HepG2 (cell line): ENCODE data around the gene KCTD13. TPM values are rescaled to one million over a fixed set of nuclear protein-coding genes. Genes with fewer than 3 reads are reported as not detected.

Experiments
- CREBL2 ChIP-seq: sonication (generic); formaldehyde crosslinking; IDR thresholded peaks from 2 replicates; pipeline ENCODE4 v1.8.1; 2023; ENCODE audit warnings: missing genetic modification reagents, mild to moderate bottlenecking, borderline replicate concordance
- HMGXB4 ChIP-seq, 2 experiments: sonication (generic) in 1 of 2; formaldehyde crosslinking in 1 of 2; IDR thresholded peaks; 2 replicates each; pipeline versions ENCODE4 v1.4.0 to v1.6.1; 2018 to 2020; ENCODE audit warnings: missing genetic modification reagents in 2 of 2, borderline replicate concordance in 1 of 2, low read depth in 1 of 2, mild to moderate bottlenecking in 1 of 2, missing biosample characterization in 1 of 2
- IRF9 ChIP-seq: sonication (generic); formaldehyde crosslinking; IDR thresholded peaks from 2 replicates; pipeline ENCODE4 v1.8.0; 2022; ENCODE audit warnings: missing genetic modification reagents, mild to moderate bottlenecking, borderline replicate concordance
- JARID2 ChIP-seq: sonication (generic); formaldehyde crosslinking; IDR thresholded peaks from 2 replicates; pipeline ENCODE4 v1.8.1; 2023; ENCODE audit warnings: missing genetic modification reagents, inconsistent platforms; ENCODE audit not compliant: insufficient replicate concordance
- NR2F6 ChIP-seq, 2 experiments: IDR thresholded peaks; 2 replicates each; pipeline ENCODE4 v1.6.1; 2016; ENCODE audit warnings: antibody characterized with exemption in 1 of 2, mild to moderate bottlenecking in 1 of 2
- PHB2 ChIP-seq: fragments of 450-650 bp; IDR thresholded peaks from 2 replicates; pipeline ENCODE4 v1.6.1; 2018; ENCODE audit not compliant: partially characterized antibody
- PHF8 ChIP-seq: sonication (generic); formaldehyde crosslinking; IDR thresholded peaks from 2 replicates; pipeline ENCODE4 v1.5.0; 2020; ENCODE audit warnings: missing genetic modification reagents
- TFAP4 ChIP-seq: sonication (generic); IDR thresholded peaks from 2 replicates; pipeline ENCODE4 v1.6.1; 2016; ENCODE audit warnings: low read depth, borderline replicate concordance
- UBTF ChIP-seq: sonication (generic); formaldehyde crosslinking; IDR thresholded peaks from 2 replicates; pipeline ENCODE4 v1.4.0; 2020; ENCODE audit warnings: mild to moderate bottlenecking, missing genetic modification reagents
- ZBTB42 ChIP-seq: sonication (generic); formaldehyde crosslinking; IDR thresholded peaks from 2 replicates; pipeline ENCODE4 v1.5.0; 2020; ENCODE audit warnings: mild to moderate bottlenecking, missing genetic modification reagents
- ZBTB49 ChIP-seq: sonication (generic); formaldehyde crosslinking; IDR thresholded peaks from 2 replicates; pipeline ENCODE4 v1.4.0; 2020; ENCODE audit warnings: missing genetic modification reagents, borderline replicate concordance
- ZFAT ChIP-seq: sonication (generic); formaldehyde crosslinking; conservative IDR thresholded peaks from 2 replicates; pipeline ENCODE4 v1.8.1; 2023; ENCODE audit warnings: missing genetic modification reagents, inconsistent platforms
- ZNF563 ChIP-seq: sonication (generic); formaldehyde crosslinking; IDR thresholded peaks from 2 replicates; pipeline ENCODE4 v1.8.0; 2022; ENCODE audit warnings: mild to moderate bottlenecking, moderate library complexity, missing genetic modification reagents
- ZNF691 ChIP-seq: sonication (generic); formaldehyde crosslinking; IDR thresholded peaks from 2 replicates; pipeline ENCODE4 v1.4.0; 2020; ENCODE audit warnings: missing genetic modification reagents, low read depth, mild to moderate bottlenecking, borderline replicate concordance
- ZNF83 ChIP-seq: sonication (generic); formaldehyde crosslinking; IDR thresholded peaks from 2 replicates; pipeline ENCODE4 v1.4.0; 2020; ENCODE audit warnings: missing genetic modification reagents, mild to moderate bottlenecking, borderline replicate concordance
- ZNF879 ChIP-seq: sonication (generic); formaldehyde crosslinking; IDR thresholded peaks from 2 replicates; pipeline ENCODE4 v1.8.1; 2023; ENCODE audit warnings: missing genetic modification reagents
- ZSCAN9 ChIP-seq: IDR thresholded peaks from 2 replicates; pipeline ENCODE4 v1.6.1; 2016; ENCODE audit warnings: borderline replicate concordance
- polyA plus RNA-seq, 8 experiments: library from polyadenylated mRNA; depleted of rRNA in 3 of 8; stranded (reverse) in 7 of 8; unstranded in 1 of 8; fragments of >200 nt; fragmentation: Illumina TruSeq in 4 of 8; extraction: Trizol in 4 of 8; gene quantifications; 2 replicates each; pipeline versions ENCODE4 v1.2.1 to v1.2.3, GENCODE V29; 2011 to 2016; ENCODE audit warnings: low read depth in 4 of 8, missing spikeins in 1 of 8, mixed read lengths in 1 of 8; ENCODE audit not compliant: insufficient read depth in 1 of 8
- total RNA-seq, 5 experiments: library from RNA; depleted of rRNA; stranded (reverse); fragments of >200 nt; fragmentation: Illumina TruSeq; extraction: Trizol; gene quantifications; 2 replicates each; pipeline ENCODE4 v1.2.3, GENCODE V29; 2016; ENCODE audit warnings: low read depth in 1 of 5

The KCTD13 gene
- total and polyA plus RNA-seq, 2 of the 13 experiments (the other 11 are each of a cell fraction or from before 2014, with no cell fraction given) = 6.3 to 14.7 TPM

GRCh38 chr16:29943846-29944799, 18.1 kb upstream of the KCTD13 start (continued):
- TF ChIP-seq ZNF691 (CRISPR knock-in tag) (peak; percentile 56; the same call in 1 of the 2 replicates), IRF9 (CRISPR knock-in tag) (no peak), ZSCAN9 (CRISPR knock-in tag) (no peak), CREBL2 (CRISPR knock-in tag) (no peak), HMGXB4 (CRISPR knock-in tag; IDR thresholded peaks at IDR 0.05; ENCODE audit: borderline replicate concordance in 1 of 2, low read depth in 1 of 2) (0 out of 4 replicates have a peak, but pooled peaks of 1 of the 2 experiments have one; percentile 24), ZNF879 (no peak), JARID2 (CRISPR knock-in tag) (no peak), ZBTB42 (CRISPR knock-in tag) (no peak), ZNF83 (CRISPR knock-in tag) (no peak), TFAP4 (no peak), PHB2 (no peak), ZFAT (no peak), NR2F6 (IDR thresholded peaks at IDR 0.05) (no peak), NR2F6 (CRISPR knock-in tag; IDR thresholded peaks at IDR 0.05) (peak; percentile 12; the same call in 1 of the 2 replicates), ZBTB49 (CRISPR knock-in tag) (no peak), PHF8 (CRISPR knock-in tag) (no peak), UBTF (CRISPR knock-in tag) (no peak; the same call in 1 of the 2 replicates), ZNF563 (CRISPR knock-in tag) (no peak)
